ENCODE measurements around the gene HPD. TPM values are rescaled to one million over a fixed set of nuclear protein-coding genes. Genes with fewer than 3 reads are reported as not detected.

HPD gene
- total RNA-seq, 1 experiment from 2014 or later: not detected

- intact Hi-C loops (cut with micrococcal nuclease; ENCODE audit: unreplicated experiment): loop anchor here (5.0 kb wide), 1 partner anchor 93 kb away; no protein-coding TSS in a partner anchor
- no peak for DNase-seq (ENCODE audit: low spot score)
- Histone ChIP-seq H3K4me1 (ENCODE audit: insufficient read depth, low read length, poor library complexity, severe bottlenecking) (peaks cover 13% of the 10 kb centered on the region), H3K9me3 (ENCODE audit: low read depth, low read length, poor library complexity, severe bottlenecking) (no peaks in the 10 kb centered on the region), H3K27me3 (replicated peaks; ENCODE audit: insufficient read depth, low read depth, low read length, poor library complexity) (no peaks in the 10 kb centered on the region), H3K27ac (ENCODE audit: low read depth, low read length, poor library complexity, severe bottlenecking) (no peak overlapping the region), H3K36me3 (ENCODE audit: insufficient read depth, low read length, poor library complexity, severe bottlenecking) (no peaks in the 10 kb centered on the region), H3K4me3 (ENCODE audit: low read depth, low read length, poor library complexity, severe bottlenecking) (no peak overlapping the region)
- ChIA-PET CTCF (no interaction called here), POLR2A (ENCODE audit: low non-redundant PET) (no interaction called here)
- no TSS peak for BruUV-seq (replicated peaks)
- TF ChIP-seq EZH2 (IDR thresholded peaks at IDR 0.05; ENCODE audit: borderline replicate concordance, low read depth, low read length, poor library complexity, severe bottlenecking): no peak
- TF ChIP-seq CTCF (conservative IDR thresholded peaks at IDR 0.05; ENCODE audit: low read depth, low read length): no peak
These were observed 68.6 kb downstream of the HPD start for GRCh38 chr12:121789800-121790728.

Other genes with a start within 250 kb of the HPD start
- gene ORAI1, start 232.3 kb downstream of the HPD start, total RNA-seq (2021): 25.6 and 28.2 TPM in 2 replicates
- 0.58 and 0.96 TPM in 2 replicates for gene MORN3, start 189.2 kb downstream of the HPD start, total RNA-seq (2021)
- gene TMEM120B, start 146.1 kb downstream of the HPD start, total RNA-seq (2021): 21.3 and 22.3 TPM in 2 replicates
- gene RHOF, start 65.2 kb downstream of the HPD start, total RNA-seq (2021): 21.1 and 24.3 TPM in 2 replicates
- gene SETD1B, start 54.9 kb downstream of the HPD start, total RNA-seq (2021): 23.8 and 24.5 TPM in 2 replicates
- 78.3 and 86.4 TPM in 2 replicates for gene PSMD9, start 29.9 kb upstream of the HPD start, total RNA-seq (2021)
- gene CFAP251, start 59.7 kb upstream of the HPD start, total RNA-seq (2021): 5.5 and 7.5 TPM in 2 replicates
- gene BCL7A, start 163.0 kb upstream of the HPD start, total RNA-seq (2021): 40.7 and 41.8 TPM in 2 replicates
- 32.7 and 35.8 TPM in 2 replicates for gene MLXIP, start 219.9 kb upstream of the HPD start, total RNA-seq (2021)